Activated T-helper 2 cell treated with anti-CD3 and anti-CD28 coated beads, Interferon-gamma antibody, Interleukin-2, Interleukin-4, amounts not matched to agents 10 μg/mL and 5 μg/mL and 100 μg/mL, durations not matched to agents 14 hours and 24 hours and 36 hours (primary cell): ENCODE data around the gene SLC43A1. TPM values are rescaled to one million over a fixed set of nuclear protein-coding genes. Genes with fewer than 3 reads are reported as not detected.

ENCODE experiments used
- DNase-seq: peaks from one replicate; pipeline ENCODE4 v3.0.0; 2021; ENCODE audit warnings: low spot score
- H3K27ac Mint-ChIP-seq: one replicate; pipeline ENCODE4 v1.8.0; 2021; ENCODE audit warnings: mixed read lengths
- H3K27me3 Mint-ChIP-seq: one replicate; pipeline ENCODE4 v1.8.0; 2021; ENCODE audit warnings: low read depth, mixed read lengths
- H3K36me3 Mint-ChIP-seq: one replicate; pipeline ENCODE4 v1.8.0; 2021; ENCODE audit warnings: low read depth, mixed read lengths
- H3K4me1 Mint-ChIP-seq: one replicate; pipeline ENCODE4 v1.8.0; 2021; ENCODE audit warnings: low read depth, mixed read lengths
- H3K4me3 Mint-ChIP-seq: one replicate; pipeline ENCODE4 v1.8.0; 2021; ENCODE audit warnings: low read depth, mild to moderate bottlenecking, moderate library complexity, mixed read lengths
- H3K9me3 Mint-ChIP-seq: one replicate; pipeline ENCODE4 v1.8.0; 2021; ENCODE audit warnings: mixed read lengths
- intact Hi-C: fragments of 100-400 bp; cut with micrococcal nuclease; formaldehyde crosslinking; loops from one replicate; pipeline ENCODE4 v1.15.1; 2023
- total RNA-seq: library from RNA; stranded (reverse); gene quantifications from 2 replicates; pipeline ENCODE4 v1.2.3, GENCODE V29; 2022

The SLC43A1 gene
- total RNA-seq, 1 donor from 2014 or later, result 30.9 TPM

- Mint-ChIP-seq H3K36me3 (peaks cover 19% of the 10 kb centered on the region), H3K9me3 (no peaks in the 10 kb centered on the region), H3K27ac (no peak overlapping the region), H3K4me3 (no peak overlapping the region), H3K27me3 (no peaks in the 10 kb centered on the region), H3K4me1 (no peaks in the 10 kb centered on the region)
- intact Hi-C loops, result no loop called here
- no peak for DNase-seq
Measured at GRCh38 chr11:57501953-57502352, 13.5 kb downstream of the SLC43A1 start.

- H3K36me3 Mint-ChIP-seq, result peaks cover 23% of the 10 kb centered on the region
- H3K27me3 Mint-ChIP-seq, result no peaks in the 10 kb centered on the region
- H3K27ac Mint-ChIP-seq, result no peak overlapping the region
- no peak overlapping the region for H3K4me3 Mint-ChIP-seq
- no peak for DNase-seq
- no peaks in the 10 kb centered on the region for H3K9me3 Mint-ChIP-seq
- H3K4me1 Mint-ChIP-seq, result no peaks in the 10 kb centered on the region
- intact Hi-C loops, result no loop called here
Measured at GRCh38 chr11:57500926-57501325, 14.6 kb downstream of the SLC43A1 start.

- H3K4me3 Mint-ChIP-seq, result no peak overlapping the region
- H3K27ac Mint-ChIP-seq, result no peak overlapping the region
- DNase-seq, result no peak
- H3K27me3 Mint-ChIP-seq, result no peaks in the 10 kb centered on the region
- H3K9me3 Mint-ChIP-seq, result no peaks in the 10 kb centered on the region
- intact Hi-C loops, result no loop called here
- no peaks in the 10 kb centered on the region for H3K4me1 Mint-ChIP-seq
- peaks cover 26% of the 10 kb centered on the region for H3K36me3 Mint-ChIP-seq
Measured at GRCh38 chr11:57500515-57500914, 15.0 kb downstream of the SLC43A1 start.

- Mint-ChIP-seq H3K9me3 (no peaks in the 10 kb centered on the region), H3K36me3 (peaks cover 26% of the 10 kb centered on the region), H3K27me3 (no peaks in the 10 kb centered on the region), H3K4me1 (no peaks in the 10 kb centered on the region), H3K27ac (no peak overlapping the region), H3K4me3 (no peak overlapping the region)
- no peak for DNase-seq
- intact Hi-C loops, result loop anchor here (1.0 kb wide), 1 partner anchor 14 kb away; no protein-coding TSS in a partner anchor
Measured at GRCh38 chr11:57499983-57500461, 15.5 kb downstream of the SLC43A1 start.

- Mint-ChIP-seq H3K27ac (no peak overlapping the region), H3K27me3 (no peaks in the 10 kb centered on the region), H3K4me1 (no peaks in the 10 kb centered on the region), H3K4me3 (no peak overlapping the region), H3K36me3 (peaks cover 27% of the 10 kb centered on the region), H3K9me3 (no peaks in the 10 kb centered on the region)
- DNase-seq, result peak; percentile 26
- intact Hi-C loops, result loop anchor here (1.0 kb wide), 1 partner anchor 15 kb away; no protein-coding TSS in a partner anchor
Measured at GRCh38 chr11:57499413-57499982, 16.0 kb downstream of the SLC43A1 start.

- Mint-ChIP-seq H3K4me1 (peaks cover 1% of the 10 kb centered on the region), H3K4me3 (no peak overlapping the region), H3K36me3 (peaks cover 33% of the 10 kb centered on the region), H3K9me3 (no peaks in the 10 kb centered on the region), H3K27ac (no peak overlapping the region), H3K27me3 (no peaks in the 10 kb centered on the region)
- no peak for DNase-seq
- intact Hi-C loops, result no loop called here
Measured at GRCh38 chr11:57498540-57498939, 17.0 kb downstream of the SLC43A1 start.

GRCh38 chr11:57497303-57498247, 17.9 kb downstream of the SLC43A1 start:
- H3K4me3 Mint-ChIP-seq, result no peak overlapping the region
- H3K27me3 Mint-ChIP-seq, result no peaks in the 10 kb centered on the region
- peaks cover 33% of the 10 kb centered on the region for H3K36me3 Mint-ChIP-seq
- peaks cover 1% of the 10 kb centered on the region for H3K4me1 Mint-ChIP-seq
- no peaks in the 10 kb centered on the region for H3K9me3 Mint-ChIP-seq
- no peak overlapping the region for H3K27ac Mint-ChIP-seq
- DNase-seq, result no peak
- intact Hi-C loops, result no loop called here

GRCh38 chr11:57496109-57496820, 19.2 kb downstream of the SLC43A1 start:
- H3K27ac Mint-ChIP-seq, result no peak overlapping the region
- H3K27me3 Mint-ChIP-seq, result no peaks in the 10 kb centered on the region
- H3K4me1 Mint-ChIP-seq, result peaks cover 1% of the 10 kb centered on the region

GRCh38 chr11:57493507-57494503, 21.7 kb downstream of the SLC43A1 start:
- intact Hi-C loops, result no loop called here
- no peak overlapping the region for H3K4me3 Mint-ChIP-seq
- H3K36me3 Mint-ChIP-seq, result peaks cover 34% of the 10 kb centered on the region
- peak; percentile 55 for DNase-seq
- H3K9me3 Mint-ChIP-seq, result no peaks in the 10 kb centered on the region
- no peaks in the 10 kb centered on the region for H3K27me3 Mint-ChIP-seq
- H3K27ac Mint-ChIP-seq, result no peak overlapping the region
- H3K4me1 Mint-ChIP-seq, result peaks cover 1% of the 10 kb centered on the region

More at GRCh38 chr11:57496109-57496820, 19.2 kb downstream of the SLC43A1 start:
- intact Hi-C loops, result no loop called here
- no peak for DNase-seq
- Mint-ChIP-seq H3K9me3 (no peaks in the 10 kb centered on the region), H3K4me3 (no peak overlapping the region), H3K36me3 (peaks cover 36% of the 10 kb centered on the region)

- intact Hi-C loops, result loop anchor here (1.0 kb wide), 1 partner anchor 36 kb away; no protein-coding TSS in a partner anchor
- H3K4me3 Mint-ChIP-seq, result no peak overlapping the region
- H3K27me3 Mint-ChIP-seq, result no peaks in the 10 kb centered on the region
- DNase-seq, result peak; percentile 44
- peaks cover 30% of the 10 kb centered on the region for H3K36me3 Mint-ChIP-seq
- H3K27ac Mint-ChIP-seq, result no peak overlapping the region
- no peaks in the 10 kb centered on the region for H3K9me3 Mint-ChIP-seq
- H3K4me1 Mint-ChIP-seq, result peaks cover 1% of the 10 kb centered on the region
Measured at GRCh38 chr11:57491371-57492061, 24.0 kb downstream of the SLC43A1 start.

- no peak overlapping the region for H3K4me3 Mint-ChIP-seq
- peaks cover 26% of the 10 kb centered on the region for H3K36me3 Mint-ChIP-seq
- H3K9me3 Mint-ChIP-seq, result no peaks in the 10 kb centered on the region
- H3K27ac Mint-ChIP-seq, result no peak overlapping the region
- peaks cover 2% of the 10 kb centered on the region for H3K4me1 Mint-ChIP-seq
- intact Hi-C loops, result loop anchor here (1.0 kb wide), 1 partner anchor 37 kb away; no protein-coding TSS in a partner anchor
- no peaks in the 10 kb centered on the region for H3K27me3 Mint-ChIP-seq
- no peak for DNase-seq
Measured at GRCh38 chr11:57490456-57491248, 24.9 kb downstream of the SLC43A1 start.
